CD14-positive monocyte (primary cell): ENCODE data around the gene MAGOHB. TPM values are rescaled to one million over a fixed set of nuclear protein-coding genes. Genes with fewer than 3 reads are reported as not detected.

Experiments used
- DNase-seq, 3 donors: peaks; one replicate each; pipeline ENCODE4 v3.0.0-alpha.2; 2011 to 2022
- H2AFZ ChIP-seq: 2 replicates; pipeline ENCODE4 v1.6.0; 2012; ENCODE audit warnings: mild to moderate bottlenecking, low read depth, low read length, inconsistent platforms; ENCODE audit not compliant: insufficient read depth, poor library complexity, severe bottlenecking
- H3K27ac ChIP-seq, 2 donors: 1 replicate in 1 of 2; 2 replicates in 1 of 2; pipeline ENCODE4 v1.5.1; 2012 to 2013; ENCODE audit warnings: low read length in 2 of 2, control low read depth in 1 of 2, inconsistent platforms in 1 of 2, low read depth in 1 of 2, mild to moderate bottlenecking in 1 of 2
- H3K27me3 ChIP-seq, 2 donors: one replicate each; pipeline versions ENCODE4 v1.6.0 to v1.6.1; 2011 to 2013; ENCODE audit warnings: low read length in 2 of 2; ENCODE audit not compliant: control insufficient read depth in 2 of 2, insufficient read depth in 2 of 2
- H3K36me3 ChIP-seq, 2 donors: replicated peaks in 1 of 2; 1 replicate in 1 of 2; 2 replicates in 1 of 2; pipeline versions ENCODE4 v1.5.1 to v1.6.1; 2012 to 2013; ENCODE audit warnings: low read length in 2 of 2, control low read depth in 1 of 2, inconsistent platforms in 1 of 2, mild to moderate bottlenecking in 1 of 2; ENCODE audit not compliant: insufficient read depth in 2 of 2, control insufficient read depth in 1 of 2
- H3K4me1 ChIP-seq, 2 donors: 1 replicate in 1 of 2; 2 replicates in 1 of 2; pipeline versions ENCODE4 v1.5.1 to v1.6.1; 2012 to 2013; ENCODE audit warnings: low read length in 2 of 2, control low read depth in 1 of 2, inconsistent platforms in 1 of 2, mild to moderate bottlenecking in 1 of 2, moderate library complexity in 1 of 2; ENCODE audit not compliant: insufficient read depth in 2 of 2, control insufficient read depth in 1 of 2
- H3K4me2 ChIP-seq: replicated peaks from 2 replicates; pipeline ENCODE3; 2012; ENCODE audit warnings: low read length, moderate library complexity, mild to moderate bottlenecking; ENCODE audit not compliant: poor library complexity, severe bottlenecking; ENCODE audit errors: extremely low read depth
- H3K4me3 ChIP-seq, 3 experiments: fragments of 200-600 bp in 1 of 3; sonication (generic) in 1 of 3; replicated peaks in 1 of 3; 1 replicate in 2 of 3; 2 replicates in 1 of 3; pipeline ENCODE4 v1.5.1; 2011 to 2013; ENCODE audit warnings: low read length in 3 of 3, mild to moderate bottlenecking in 3 of 3, control low read depth in 2 of 3, low read depth in 2 of 3, inconsistent platforms in 1 of 3, moderate library complexity in 1 of 3
- H3K79me2 ChIP-seq: 2 replicates; pipeline ENCODE4 v1.6.0; 2012; ENCODE audit warnings: mild to moderate bottlenecking, control low read depth, inconsistent platforms, low read length, moderate library complexity; ENCODE audit not compliant: insufficient read depth
- H3K9ac ChIP-seq: 2 replicates; pipeline ENCODE4 v1.6.0; 2017; ENCODE audit warnings: low read length, mild to moderate bottlenecking; ENCODE audit not compliant: insufficient read depth, poor library complexity, severe bottlenecking
- H3K9me3 ChIP-seq, 2 donors: replicated peaks in 1 of 2; 1 replicate in 1 of 2; 2 replicates in 1 of 2; pipeline versions ENCODE4 v1.5.1 to v1.6.1; 2012 to 2013; ENCODE audit warnings: low read length in 2 of 2, control low read depth in 1 of 2; ENCODE audit not compliant: control insufficient read depth in 1 of 2, insufficient read depth in 1 of 2
- H4K20me1 ChIP-seq: 2 replicates; pipeline ENCODE4 v1.6.0; 2012; ENCODE audit warnings: mild to moderate bottlenecking, low read length, control low read depth, moderate library complexity; ENCODE audit not compliant: insufficient read depth
- H3K27ac Mint-ChIP-seq, 7 donors: one replicate each; pipeline ENCODE4 v1.8.0; 2020; ENCODE audit warnings: mild to moderate bottlenecking in 7 of 7, mixed read lengths in 7 of 7, moderate library complexity in 6 of 7, inconsistent platforms in 2 of 7
- H3K27me3 Mint-ChIP-seq, 3 donors: one replicate each; pipeline ENCODE4 v1.8.0; 2021 to 2022; ENCODE audit warnings: low read depth in 3 of 3, mild to moderate bottlenecking in 3 of 3, mixed read lengths in 3 of 3, moderate library complexity in 3 of 3, inconsistent platforms in 1 of 3
- H3K36me3 Mint-ChIP-seq, 2 donors: one replicate each; pipeline ENCODE4 v1.8.0; 2020; ENCODE audit warnings: mixed read lengths in 2 of 2, inconsistent platforms in 1 of 2, mild to moderate bottlenecking in 1 of 2
- H3K4me1 Mint-ChIP-seq: one replicate; pipeline ENCODE4 v1.8.0; 2020; ENCODE audit warnings: mild to moderate bottlenecking, mixed read lengths
- H3K4me3 Mint-ChIP-seq, 2 donors: one replicate each; pipeline ENCODE4 v1.8.0; 2020; ENCODE audit warnings: mild to moderate bottlenecking in 2 of 2, mixed read lengths in 2 of 2, moderate library complexity in 1 of 2
- H3K9me3 Mint-ChIP-seq, 7 donors: one replicate each; pipeline ENCODE4 v1.8.0; 2020 to 2022; ENCODE audit warnings: mixed read lengths in 7 of 7, mild to moderate bottlenecking in 6 of 7, moderate library complexity in 6 of 7, inconsistent platforms in 2 of 7
- WGBS: methylation state at CpG from one replicate; pipeline ENCODE4 v1.1.5; 2013; ENCODE audit warnings: missing lambda C conversion rate; ENCODE audit not compliant: insufficient coverage; 5-methylcytosine and 5-hydroxymethylcytosine counted together
- intact Hi-C, 2 donors: fragments of 100-400 bp; cut with micrococcal nuclease; formaldehyde crosslinking; loops; one replicate each; pipeline versions ENCODE4 v1.15.0 to v1.15.1; 2023
- polyA plus RNA-seq, 3 donors: library from polyadenylated mRNA; depleted of rRNA in 1 of 3; unstranded in 2 of 3; stranded (reverse) in 1 of 3; fragments of 300-500 nt in 2 of 3; fragments of >200 nt in 1 of 3; fragmentation: Illumina TruSeq in 2 of 3; gene quantifications; 1 replicate in 2 of 3; 2 replicates in 1 of 3; pipeline ENCODE4 v1.2.3, GENCODE V29; 2012 to 2021
- TF ChIP-seq, protein P1 (sequence below): fragments of 200-600 bp; IDR thresholded peaks from one replicate; pipeline ENCODE4 v1.8.0; 2022; ENCODE audit warnings: antibody characterized with exemption, mild to moderate bottlenecking

The MAGOHB gene
- polyA plus RNA-seq, 3 donors = 6.9 to 23.5 (median 19.5) TPM

DNA sequence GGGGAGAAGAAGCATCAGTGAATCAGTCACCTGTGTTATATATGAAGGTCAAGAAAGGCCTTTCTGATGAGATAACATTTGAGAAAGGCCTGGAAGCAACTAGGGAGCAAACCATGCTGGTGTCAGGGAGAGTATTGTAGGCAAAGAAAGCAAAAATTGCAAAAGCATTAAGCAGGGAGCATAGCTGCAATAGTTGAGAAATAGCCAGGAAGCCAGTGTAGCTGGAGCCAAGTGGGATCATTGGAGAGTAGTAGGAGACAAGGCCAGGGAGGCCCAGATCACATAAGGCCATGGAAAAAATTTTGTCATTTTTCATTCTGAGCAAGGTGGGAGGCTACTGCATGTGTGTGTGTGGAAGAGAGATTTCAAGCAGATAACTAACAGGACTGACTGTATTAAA, 18.8 kb upstream of the MAGOHB start:
- no peaks in the 10 kb centered on the region for H4K20me1 ChIP-seq
- no peaks in the 10 kb centered on the region for H3K4me1 ChIP-seq
- no peak overlapping the region for H3K27ac ChIP-seq
- no peak overlapping the region for H3K9ac ChIP-seq
- H3K27me3 Mint-ChIP-seq = peaks cover 0 to 2% (median 1%) of the 10 kb centered on the region in 3 donors
- no peaks in the 10 kb centered on the region for H3K4me1 Mint-ChIP-seq
- H3K4me3 ChIP-seq = no peak overlapping the region
- H3K27ac Mint-ChIP-seq = no peak overlapping the region
- no peaks in the 10 kb centered on the region for H3K27me3 ChIP-seq
- no peaks in the 10 kb centered on the region for H3K36me3 Mint-ChIP-seq
- no peaks in the 10 kb centered on the region for H3K9me3 ChIP-seq
- intact Hi-C loops = no loop called here
- H3K79me2 ChIP-seq = no peaks in the 10 kb centered on the region
- no peak overlapping the region for H2AFZ ChIP-seq
- DNase-seq = no peak
- H3K4me3 Mint-ChIP-seq = no peak overlapping the region
- H3K9me3 Mint-ChIP-seq = no peaks in the 10 kb centered on the region
- TF ChIP-seq, protein P1, sequence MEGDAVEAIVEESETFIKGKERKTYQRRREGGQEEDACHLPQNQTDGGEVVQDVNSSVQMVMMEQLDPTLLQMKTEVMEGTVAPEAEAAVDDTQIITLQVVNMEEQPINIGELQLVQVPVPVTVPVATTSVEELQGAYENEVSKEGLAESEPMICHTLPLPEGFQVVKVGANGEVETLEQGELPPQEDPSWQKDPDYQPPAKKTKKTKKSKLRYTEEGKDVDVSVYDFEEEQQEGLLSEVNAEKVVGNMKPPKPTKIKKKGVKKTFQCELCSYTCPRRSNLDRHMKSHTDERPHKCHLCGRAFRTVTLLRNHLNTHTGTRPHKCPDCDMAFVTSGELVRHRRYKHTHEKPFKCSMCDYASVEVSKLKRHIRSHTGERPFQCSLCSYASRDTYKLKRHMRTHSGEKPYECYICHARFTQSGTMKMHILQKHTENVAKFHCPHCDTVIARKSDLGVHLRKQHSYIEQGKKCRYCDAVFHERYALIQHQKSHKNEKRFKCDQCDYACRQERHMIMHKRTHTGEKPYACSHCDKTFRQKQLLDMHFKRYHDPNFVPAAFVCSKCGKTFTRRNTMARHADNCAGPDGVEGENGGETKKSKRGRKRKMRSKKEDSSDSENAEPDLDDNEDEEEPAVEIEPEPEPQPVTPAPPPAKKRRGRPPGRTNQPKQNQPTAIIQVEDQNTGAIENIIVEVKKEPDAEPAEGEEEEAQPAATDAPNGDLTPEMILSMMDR = no peak
- H3K36me3 ChIP-seq = no peaks in the 10 kb centered on the region
- no peak overlapping the region for H3K4me2 ChIP-seq

DNA sequence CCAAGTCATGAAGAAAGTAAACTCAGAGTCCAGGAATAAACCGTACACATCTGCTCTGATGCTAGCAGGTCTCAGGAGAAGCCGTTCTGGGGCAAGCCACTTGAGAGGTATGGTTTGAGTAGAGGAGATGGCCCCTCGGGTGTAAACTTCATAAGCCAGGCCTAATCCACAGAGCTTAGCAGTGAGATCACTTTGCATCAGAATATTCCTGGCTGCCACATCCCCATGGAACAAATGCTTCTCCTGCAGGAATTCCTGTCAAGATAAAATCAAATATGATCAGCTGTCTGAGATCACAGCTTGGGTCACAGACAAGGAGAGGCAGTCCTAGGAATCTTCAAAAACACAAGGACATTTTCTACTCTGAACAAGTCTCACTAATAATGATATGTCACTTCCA, 11.2 kb upstream of the MAGOHB start:
- Mint-ChIP-seq H3K36me3 (no peaks in the 10 kb centered on the region), H3K9me3 (peaks cover 0 to 2% (median 0%) of the 10 kb centered on the region in 7 donors), H3K27ac (no peak overlapping the region), H3K4me3 (no peak overlapping the region), H3K4me1 (no peaks in the 10 kb centered on the region), H3K27me3 (peaks cover 1 to 3% (median 2%) of the 10 kb centered on the region in 3 donors)
- WGBS = no CpG with 5 or more reads among the region's 3 CpGs
- H3K79me2 ChIP-seq = no peaks in the 10 kb centered on the region
- H3K36me3 ChIP-seq = no peaks in the 10 kb centered on the region
- TF ChIP-seq, protein P1 = no peak
- no peaks in the 10 kb centered on the region for H3K4me1 ChIP-seq
- DNase-seq = no peak
- H2AFZ ChIP-seq = no peak overlapping the region
- no peaks in the 10 kb centered on the region for H3K27me3 ChIP-seq
- H3K9me3 ChIP-seq = no peaks in the 10 kb centered on the region
- no peak overlapping the region for H3K9ac ChIP-seq
- no peaks in the 10 kb centered on the region for H4K20me1 ChIP-seq
- no peak overlapping the region for H3K4me2 ChIP-seq
- intact Hi-C loops = no loop called here
- H3K27ac ChIP-seq = no peak overlapping the region
- H3K4me3 ChIP-seq = no peak overlapping the region
